ENCODE results near the gene PLVAP. TPM values are rescaled to one million over a fixed set of nuclear protein-coding genes. Genes with fewer than 3 reads are reported as not detected.

PLVAP gene
- total and polyA plus RNA-seq, 8 donors: 14.0 to 59.5 (median 20.3) TPM

- peak within 1 kb of the TSS; percentile 88 to 94 for H3K4me3 ChIP-seq
- H3K36me3 ChIP-seq: peaks cover 0 to 15% of the 10 kb centered on the region in 2 donors
- no peaks in the 10 kb centered on the region for H3K27me3 ChIP-seq
- ATAC-seq (peak; percentile 82), DNase-seq (peak; percentile 90 to 97 (median 96))
- H3K4me1 ChIP-seq: peaks cover 18 to 57% of the 10 kb centered on the region in 2 donors
- TF ChIP-seq, protein P1, sequence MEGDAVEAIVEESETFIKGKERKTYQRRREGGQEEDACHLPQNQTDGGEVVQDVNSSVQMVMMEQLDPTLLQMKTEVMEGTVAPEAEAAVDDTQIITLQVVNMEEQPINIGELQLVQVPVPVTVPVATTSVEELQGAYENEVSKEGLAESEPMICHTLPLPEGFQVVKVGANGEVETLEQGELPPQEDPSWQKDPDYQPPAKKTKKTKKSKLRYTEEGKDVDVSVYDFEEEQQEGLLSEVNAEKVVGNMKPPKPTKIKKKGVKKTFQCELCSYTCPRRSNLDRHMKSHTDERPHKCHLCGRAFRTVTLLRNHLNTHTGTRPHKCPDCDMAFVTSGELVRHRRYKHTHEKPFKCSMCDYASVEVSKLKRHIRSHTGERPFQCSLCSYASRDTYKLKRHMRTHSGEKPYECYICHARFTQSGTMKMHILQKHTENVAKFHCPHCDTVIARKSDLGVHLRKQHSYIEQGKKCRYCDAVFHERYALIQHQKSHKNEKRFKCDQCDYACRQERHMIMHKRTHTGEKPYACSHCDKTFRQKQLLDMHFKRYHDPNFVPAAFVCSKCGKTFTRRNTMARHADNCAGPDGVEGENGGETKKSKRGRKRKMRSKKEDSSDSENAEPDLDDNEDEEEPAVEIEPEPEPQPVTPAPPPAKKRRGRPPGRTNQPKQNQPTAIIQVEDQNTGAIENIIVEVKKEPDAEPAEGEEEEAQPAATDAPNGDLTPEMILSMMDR (IDR thresholded peaks at IDR 0.05): peak; percentile 69 to 90
- peaks cover 0 to 1% of the 10 kb centered on the region in 2 donors for H3K9me3 ChIP-seq
- intact Hi-C loops (cut with DNase I): no loop called here
- peak within 1 kb of the TSS; percentile 91 to 92 for H3K27ac ChIP-seq
Observed at GRCh38 chr19:17303167-17303939, 73.8 kb downstream of the PLVAP start, which contains the start of gene ABHD8. TSS of gene ABHD8 (minus strand) at chr19:17303425. CDS start at chr19:17301616, 1,809 bp downstream.

- no peak for DNase-seq
- no peak for ATAC-seq
- Histone ChIP-seq H3K9me3 (peaks cover 0 to 5% of the 10 kb centered on the region in 2 donors), H3K27me3 (no peaks in the 10 kb centered on the region), H3K4me1 (peaks cover 18 to 55% of the 10 kb centered on the region in 2 donors), H3K27ac (peak overlapping the region; percentile 65 to 91), H3K4me3 (peak overlapping the region; percentile 88 to 94), H3K36me3 (peaks cover 0 to 22% of the 10 kb centered on the region in 2 donors)
- intact Hi-C loops (cut with DNase I): no loop called here
- TF ChIP-seq, protein P1 (IDR thresholded peaks at IDR 0.05): no peak
Observed at GRCh38 chr19:17302391-17303166, 74.6 kb downstream of the PLVAP start.

Other genes starting within 250 kb of the PLVAP start
- 10 to 100 TPM; 23.1 to 25.6 TPM for gene USE1, start 162.0 kb downstream of the PLVAP start, total RNA-seq
- gene USE1, start 162.0 kb downstream of the PLVAP start, polyA plus RNA-seq (ENCODE audit: insufficient read length in 6 of 6): 10 to 100 TPM; 28.5 to 40.9 (median 33.5) TPM
- 10 to 100 TPM; 35.4 to 38.0 TPM for gene OCEL1, start 151.1 kb downstream of the PLVAP start, total RNA-seq
- gene OCEL1, start 151.1 kb downstream of the PLVAP start, polyA plus RNA-seq (ENCODE audit: insufficient read length in 6 of 6): 10 to 100 TPM in 5 of 6 donors, 1 to 10 TPM in 1; 9.7 to 21.2 (median 11.9) TPM
- 10 to 100 TPM; 48.7 to 56.5 TPM for gene NR2F6, start 131.4 kb downstream of the PLVAP start, total RNA-seq
- gene NR2F6, start 131.4 kb downstream of the PLVAP start, polyA plus RNA-seq (ENCODE audit: insufficient read length in 6 of 6): 10 to 100 TPM; 18.6 to 34.9 (median 29.6) TPM
- gene USHBP1, start 112.6 kb downstream of the PLVAP start, total RNA-seq: 1 to 10 TPM; 4.8 to 9.2 TPM
- gene USHBP1, start 112.6 kb downstream of the PLVAP start, polyA plus RNA-seq (ENCODE audit: insufficient read length in 6 of 6): 10 to 100 TPM in 5 of 6 donors, 1 to 10 TPM in 1; 9.2 to 13.3 (median 11.9) TPM
- 10 to 100 TPM; 73.1 to 75.5 TPM for gene BABAM1, start 109.9 kb downstream of the PLVAP start, total RNA-seq
- 100 to 1,000 TPM in 4 of 6 donors, 10 to 100 TPM in 2; 99.3 to 108 (median 102) TPM for gene BABAM1, start 109.9 kb downstream of the PLVAP start, polyA plus RNA-seq (ENCODE audit: insufficient read length in 6 of 6)
- gene ANKLE1, start 95.4 kb downstream of the PLVAP start, total RNA-seq: under 1 TPM; 0.45 to 0.55 TPM
- 1 to 10 TPM; 1.2 to 2.4 (median 1.8) TPM for gene ANKLE1, start 95.4 kb downstream of the PLVAP start, polyA plus RNA-seq (ENCODE audit: insufficient read length in 6 of 6)
- gene ABHD8, start 73.9 kb downstream of the PLVAP start, total RNA-seq: 10 to 100 TPM; 16.9 to 17.1 TPM
- 10 to 100 TPM in 4 of 6 donors, 1 to 10 TPM in 2; 6.8 to 11.7 (median 10.2) TPM for gene ABHD8, start 73.9 kb downstream of the PLVAP start, polyA plus RNA-seq (ENCODE audit: insufficient read length in 6 of 6)
- 10 to 100 TPM; 72.9 to 91.9 TPM for gene MRPL34, start 71.5 kb downstream of the PLVAP start, total RNA-seq
- 10 to 100 TPM; 32.2 to 41.9 (median 37.8) TPM for gene MRPL34, start 71.5 kb downstream of the PLVAP start, polyA plus RNA-seq (ENCODE audit: insufficient read length in 6 of 6)
- gene DDA1, start 67.8 kb downstream of the PLVAP start, total RNA-seq: 10 to 100 TPM; 30.5 to 44.1 TPM
- gene DDA1, start 67.8 kb downstream of the PLVAP start, polyA plus RNA-seq (ENCODE audit: insufficient read length in 6 of 6): 10 to 100 TPM; 24.7 to 37.4 (median 33.0) TPM
- 10 to 100 TPM; 18.0 to 21.0 TPM for gene ANO8, start 42.5 kb downstream of the PLVAP start, total RNA-seq
- gene ANO8, start 42.5 kb downstream of the PLVAP start, polyA plus RNA-seq (ENCODE audit: insufficient read length in 6 of 6): 10 to 100 TPM in 4 of 6 donors, 1 to 10 TPM in 2; 9.8 to 14.0 (median 12.0) TPM
- gene GTPBP3, start 39.8 kb downstream of the PLVAP start, total RNA-seq: 10 to 100 TPM; 16.9 to 23.5 TPM
- 10 to 100 TPM; 18.1 to 29.0 (median 22.4) TPM for gene GTPBP3, start 39.8 kb downstream of the PLVAP start, polyA plus RNA-seq (ENCODE audit: insufficient read length in 6 of 6)
- gene CCDC194, start 16.9 kb upstream of the PLVAP start, total RNA-seq: 1 to 10 TPM in 1 of 2 donors, under 1 TPM in 1; 0.61 to 1.4 TPM
- gene CCDC194, start 16.9 kb upstream of the PLVAP start, polyA plus RNA-seq (ENCODE audit: insufficient read length in 6 of 6): under 1 TPM in 3 of 6 donors, not detected in 3; 0.17 to 0.27 (median 0.20) TPM
- gene BST2, start 28.3 kb upstream of the PLVAP start, total RNA-seq: 100 to 1,000 TPM in 1 of 2 donors, 10 to 100 TPM in 1; 90.2 to 104 TPM
- 10 to 100 TPM; 12.5 to 22.4 (median 18.1) TPM for gene BST2, start 28.3 kb upstream of the PLVAP start, polyA plus RNA-seq (ENCODE audit: insufficient read length in 6 of 6)
- gene MVB12A, start 42.7 kb upstream of the PLVAP start, total RNA-seq: 10 to 100 TPM; 41.7 to 47.7 TPM
- 10 to 100 TPM; 44.3 to 59.5 (median 47.1) TPM for gene MVB12A, start 42.7 kb upstream of the PLVAP start, polyA plus RNA-seq (ENCODE audit: insufficient read length in 6 of 6)
- gene TMEM221, start 71.3 kb upstream of the PLVAP start, total RNA-seq: not detected
- 1 to 10 TPM; 1.6 to 2.6 (median 2.0) TPM for gene TMEM221, start 71.3 kb upstream of the PLVAP start, polyA plus RNA-seq (ENCODE audit: insufficient read length in 6 of 6)
- not detected for gene NXNL1, start 83.6 kb upstream of the PLVAP start, total RNA-seq
- gene NXNL1, start 83.6 kb upstream of the PLVAP start, polyA plus RNA-seq (ENCODE audit: insufficient read length in 6 of 6): under 1 TPM in 1 of 6 donors, not detected in 5; 0.28 TPM
- gene SLC27A1, start 93.2 kb upstream of the PLVAP start, total RNA-seq: 10 to 100 TPM; 16.9 to 21.9 TPM
- gene SLC27A1, start 93.2 kb upstream of the PLVAP start, polyA plus RNA-seq (ENCODE audit: insufficient read length in 6 of 6): 10 to 100 TPM; 21.0 to 28.1 (median 26.4) TPM
- gene PGLS, start 134.3 kb upstream of the PLVAP start, total RNA-seq: 10 to 100 TPM; 78.2 to 85.4 TPM
- 10 to 100 TPM; 58.0 to 86.5 (median 69.2) TPM for gene PGLS, start 134.3 kb upstream of the PLVAP start, polyA plus RNA-seq (ENCODE audit: insufficient read length in 6 of 6)
- 100 to 1,000 TPM; 107 to 170 TPM for gene COLGALT1, start 178.3 kb upstream of the PLVAP start, total RNA-seq
- 10 to 100 TPM; 57.0 to 71.2 (median 62.4) TPM for gene COLGALT1, start 178.3 kb upstream of the PLVAP start, polyA plus RNA-seq (ENCODE audit: insufficient read length in 6 of 6)